SK-N-SH (cell line): ENCODE measurements around the gene LY6G5C. TPM values are rescaled to one million over a fixed set of nuclear protein-coding genes. Genes with fewer than 3 reads are reported as not detected.

ENCODE experiments used
- CTCF ChIA-PET: fragments of 300-600, 350-600 bp; formaldehyde crosslinking; extraction: SDS; loops from one replicate; lab custom pipeline; 2021; lab: Yijun Ruan, JAX
- POLR2A ChIA-PET: fragments of 350-600 bp; sonication (Branson Sonifier 250); formaldehyde crosslinking; extraction: SDS; loops from one replicate; lab custom pipeline; 2020; ENCODE audit warnings: antibody characterized with exemption, inconsistent platforms; lab: Yijun Ruan, JAX
- DNase-seq: peaks from one replicate; pipeline ENCODE4 v3.0.0; 2012
- H2AFZ ChIP-seq: fragments of 200-600 bp; sonication (generic); 2 replicates; pipeline ENCODE4 v1.8.1; 2016; ENCODE audit warnings: antibody characterized with exemption, mild to moderate bottlenecking, low read depth
- H3F3A ChIP-seq: fragments of 200-600 bp; sonication (generic); replicated peaks from 2 replicates; pipeline ENCODE3; 2016; ENCODE audit warnings: antibody characterized with exemption, mild to moderate bottlenecking; ENCODE audit not compliant: insufficient read depth
- H3K27ac ChIP-seq, 2 experiments: fragments of 200-500 bp in 1 of 2; fragments of 200-600 bp in 1 of 2; sonication (Bioruptor generic) in 1 of 2; sonication (generic), shearing (Covaris generic) in 1 of 2; 2 replicates each; pipeline versions ENCODE4 v1.5.1 to v1.6.1; 2014 to 2016; ENCODE audit warnings: low read depth in 2 of 2, inconsistent platforms in 1 of 2, low read length in 1 of 2, mild to moderate bottlenecking in 1 of 2, mixed read lengths in 1 of 2
- H3K27me3 ChIP-seq: fragments of 200-600 bp; sonication (generic), shearing (Covaris generic); 2 replicates; pipeline ENCODE4 v1.6.1; 2016; ENCODE audit warnings: mixed run types; ENCODE audit not compliant: insufficient read depth
- H3K36me3 ChIP-seq, 2 experiments: fragments of 200-500 bp in 1 of 2; fragments of 200-600 bp in 1 of 2; sonication (Bioruptor generic) in 1 of 2; sonication (generic) in 1 of 2; replicated peaks in 1 of 2; 2 replicates each; pipeline versions ENCODE3 to v1.5.1; 2014 to 2016; ENCODE audit warnings: low read length in 1 of 2, mild to moderate bottlenecking in 1 of 2; ENCODE audit not compliant: insufficient read depth in 2 of 2, control insufficient read depth in 1 of 2
- H3K4me1 ChIP-seq, 2 experiments: fragments of 200-500 bp in 1 of 2; fragments of 200-600 bp in 1 of 2; sonication (Bioruptor generic) in 1 of 2; sonication (generic), shearing (Covaris generic) in 1 of 2; 2 replicates each; pipeline versions ENCODE4 v1.5.1 to v1.6.1; 2014 to 2016; ENCODE audit warnings: low read depth in 1 of 2, low read length in 1 of 2, mixed run types in 1 of 2; ENCODE audit not compliant: insufficient read depth in 2 of 2, control insufficient read depth in 1 of 2
- H3K4me2 ChIP-seq: fragments of 200-600 bp; sonication (generic), shearing (Covaris generic); 2 replicates; pipeline ENCODE4 v1.6.1; 2017; ENCODE audit warnings: mixed run types
- H3K4me3 ChIP-seq, 2 experiments: fragments of 200-500 bp in 1 of 2; fragments of 200-600 bp in 1 of 2; sonication (Bioruptor generic) in 1 of 2; sonication (generic), shearing (Covaris generic) in 1 of 2; 2 replicates each; pipeline versions ENCODE4 v1.5.1 to v1.8.1; 2014 to 2016; ENCODE audit warnings: low read depth in 2 of 2, inconsistent platforms in 1 of 2, low read length in 1 of 2, mild to moderate bottlenecking in 1 of 2, mixed read lengths in 1 of 2, moderate library complexity in 1 of 2
- H3K79me2 ChIP-seq: fragments of 200-600 bp; sonication (generic); 2 replicates; pipeline ENCODE4 v1.8.1; 2017; ENCODE audit warnings: mild to moderate bottlenecking; ENCODE audit not compliant: insufficient read depth
- H3K9ac ChIP-seq: fragments of 200-600 bp; sonication (generic); 2 replicates; pipeline ENCODE4 v1.6.1; 2017; ENCODE audit warnings: mixed run types
- H3K9me2 ChIP-seq: fragments of 200-600 bp; sonication (generic); 2 replicates; pipeline ENCODE4 v1.6.1; 2017; ENCODE audit warnings: mixed run types
- H3K9me3 ChIP-seq: fragments of 200-600 bp; sonication (generic); 2 replicates; pipeline ENCODE4 v1.6.1; 2017; ENCODE audit warnings: mixed run types, mild to moderate bottlenecking, moderate library complexity
- H4K20me1 ChIP-seq: fragments of 200-600 bp; sonication (generic); 2 replicates; pipeline ENCODE4 v1.6.1; 2017; ENCODE audit warnings: mild to moderate bottlenecking, mixed run types; ENCODE audit not compliant: insufficient read depth
- CTCF ChIP-seq: fragments of 200-600 bp; sonication (generic); IDR thresholded peaks from 2 replicates; pipeline ENCODE4 v1.6.1; 2017; ENCODE audit warnings: antibody characterized with exemption, mild to moderate bottlenecking, moderate library complexity
- EZH2phosphoT487 ChIP-seq: fragments of 200-600 bp; sonication (generic); IDR thresholded peaks from 2 replicates; pipeline ENCODE4 v1.6.1; 2017; ENCODE audit warnings: low read depth, mixed run types, mild to moderate bottlenecking, antibody characterized with exemption, moderate library complexity, borderline replicate concordance
- FOSL2 ChIP-seq: IDR thresholded peaks from 2 replicates; pipeline ENCODE4 v1.4.0; 2012; ENCODE audit warnings: low read depth, mild to moderate bottlenecking, moderate library complexity, borderline replicate concordance
- IRF3 ChIP-seq: fragments of 150-350 bp; IDR thresholded peaks from 2 replicates; pipeline ENCODE4 v1.6.1; 2016; ENCODE audit warnings: mild to moderate bottlenecking, low read depth, low read length
- PBX3 ChIP-seq: IDR thresholded peaks from 2 replicates; pipeline ENCODE4; 2012
- POLR2AphosphoS5 ChIP-seq: IDR thresholded peaks from 2 replicates; pipeline ENCODE4 v1.6.1; 2012; ENCODE audit warnings: low read depth, low read length
- RXRA ChIP-seq: IDR thresholded peaks from 2 replicates; pipeline ENCODE4 v1.4.0; 2012; ENCODE audit warnings: low read depth, mild to moderate bottlenecking, borderline replicate concordance
- TCF12 ChIP-seq: IDR thresholded peaks from 2 replicates; pipeline ENCODE4 v1.4.0; 2012
- TEAD4 ChIP-seq: IDR thresholded peaks from 2 replicates; pipeline ENCODE4 v1.4.0; 2012; ENCODE audit warnings: mild to moderate bottlenecking, borderline replicate concordance; ENCODE audit not compliant: insufficient read depth
- YY1 ChIP-seq: IDR thresholded peaks from 2 replicates; pipeline ENCODE4 v1.4.0; 2012; ENCODE audit warnings: low read depth, mild to moderate bottlenecking
- ZBTB33 ChIP-seq: IDR thresholded peaks from 2 replicates; pipeline ENCODE4 v1.4.0; 2012; ENCODE audit warnings: low read depth, borderline replicate concordance
- WGBS: methylation state at CpG from one replicate; pipeline ENCODE4 v1.1.6; 2017; ENCODE audit warnings: low lambda C conversion rate; 5-methylcytosine and 5-hydroxymethylcytosine counted together
- polyA plus RNA-seq, 3 experiments: library from polyadenylated mRNA; depleted of rRNA; stranded (reverse); fragments of >200 nt; gene quantifications; 2 replicates each; pipeline ENCODE4 v1.2.3, GENCODE V29; 2012

Gene LY6G5C
- polyA plus RNA-seq, 1 of the 3 experiments (the other 2 are of a cell fraction) = 1.1 TPM

GRCh38 chr6:31692886-31693285 lies 12.0 kb upstream of the LY6G5C start:
- Histone ChIP-seq H3K27me3 (no peaks in the 10 kb centered on the region), H4K20me1 (no peaks in the 10 kb centered on the region), H3K9me3 (no peaks in the 10 kb centered on the region), H2AFZ (no peak overlapping the region), H3F3A (no peaks in the 10 kb centered on the region), H3K4me3 (no peak overlapping the region), H3K9me2 (no peaks in the 10 kb centered on the region), H3K4me2 (no peak overlapping the region), H3K79me2 (no peaks in the 10 kb centered on the region), H3K9ac (no peak overlapping the region), H3K36me3 (peaks cover 24 to 49% of the 10 kb centered on the region in 2 experiments), H3K4me1 (no peaks in the 10 kb centered on the region), H3K27ac (no peak overlapping the region)
- 95% methylated on average over 9 of the region's 9 CpGs for WGBS
- ChIA-PET CTCF (interaction anchor here (1.0 to 4.5 kb wide), 4 partner anchors 8 to 137 kb away, joined by 3 to 29 read pairs (median 6); partner anchors contain the start of gene LY6G5C), POLR2A (no interaction called here)
- no peak for DNase-seq
- TF ChIP-seq YY1 = no peak
- no peak for TF ChIP-seq ZBTB33
- no peak for TF ChIP-seq POLR2AphosphoS5
- TF ChIP-seq TCF12 = no peak
- TF ChIP-seq IRF3 = no peak
- no peak for TF ChIP-seq EZH2phosphoT487
- TF ChIP-seq RXRA = no peak
- TF ChIP-seq CTCF = no peak
- no peak for TF ChIP-seq TEAD4
- no peak for TF ChIP-seq FOSL2
- TF ChIP-seq PBX3 = no peak
